ENCODE data around the gene INAVA.
"Not testable (repeated sequence)": the region's sequence is repeated elsewhere in the genome, so short reads cannot be mapped to it uniquely, and the experiment has no call there.

The INAVA gene

GRCh38 chr1:200899954-200900867 is 5.5 kb downstream of the INAVA start:
- no peak for DNase-seq

- no peak for DNase-seq
Observed at GRCh38 chr1:200900877-200901276, 6.2 kb downstream of the INAVA start.

GRCh38 chr1:200901350-200901749 is 6.7 kb downstream of the INAVA start:
- no peak for DNase-seq

GRCh38 chr1:200901796-200902444 is 7.2 kb downstream of the INAVA start:
- DNase-seq = no peak

GRCh38 chr1:200903793-200904192 is 9.1 kb downstream of the INAVA start:
- DNase-seq = no peak

- no peak for DNase-seq
Observed at GRCh38 chr1:200904772-200905171, 10.1 kb downstream of the INAVA start.

GRCh38 chr1:200905411-200906052 is 10.8 kb downstream of the INAVA start:
- no peak for DNase-seq

GRCh38 chr1:200906491-200906890 is 11.8 kb downstream of the INAVA start:
- no peak for DNase-seq

- DNase-seq = no peak
Observed at GRCh38 chr1:200907611-200908097, 13.0 kb downstream of the INAVA start.

GRCh38 chr1:200908191-200908868 is 13.6 kb downstream of the INAVA start:
- no peak for DNase-seq

GRCh38 chr1:200909071-200909470 is 14.4 kb downstream of the INAVA start:
- DNase-seq = no peak

- no peak for DNase-seq
Observed at GRCh38 chr1:200909757-200910239, 15.1 kb downstream of the INAVA start.

- DNase-seq = no peak
Observed at GRCh38 chr1:200911361-200911760, 16.7 kb downstream of the INAVA start.

GRCh38 chr1:200911936-200912335 is 17.2 kb downstream of the INAVA start:
- not testable (repeated sequence) for DNase-seq

GRCh38 chr1:200912737-200913407 is 18.2 kb downstream of the INAVA start:
- no peak for DNase-seq

GRCh38 chr1:200916152-200916551 is 21.5 kb downstream of the INAVA start:
- DNase-seq = no peak

GRCh38 chr1:200916681-200917080 is 22.0 kb downstream of the INAVA start:
- DNase-seq = no peak

GRCh38 chr1:200917291-200917817 is 22.7 kb downstream of the INAVA start:
- DNase-seq = no peak

- no peak for DNase-seq
Observed at GRCh38 chr1:200918006-200918405, 23.3 kb downstream of the INAVA start.

- no peak for DNase-seq
Observed at GRCh38 chr1:200919386-200919785, 24.7 kb downstream of the INAVA start.

GRCh38 chr1:200921571-200922110 is 26.9 kb downstream of the INAVA start:
- DNase-seq = no peak

- DNase-seq = no peak
Observed at GRCh38 chr1:200922406-200922805, 27.7 kb downstream of the INAVA start.
